ENCODE results near the gene EMC7. TPM values are rescaled to one million over a fixed set of nuclear protein-coding genes. Genes with fewer than 3 reads are reported as not detected.

The EMC7 gene
- total RNA-seq: 57.1 and 63.6 TPM in 2 replicates

DNA sequence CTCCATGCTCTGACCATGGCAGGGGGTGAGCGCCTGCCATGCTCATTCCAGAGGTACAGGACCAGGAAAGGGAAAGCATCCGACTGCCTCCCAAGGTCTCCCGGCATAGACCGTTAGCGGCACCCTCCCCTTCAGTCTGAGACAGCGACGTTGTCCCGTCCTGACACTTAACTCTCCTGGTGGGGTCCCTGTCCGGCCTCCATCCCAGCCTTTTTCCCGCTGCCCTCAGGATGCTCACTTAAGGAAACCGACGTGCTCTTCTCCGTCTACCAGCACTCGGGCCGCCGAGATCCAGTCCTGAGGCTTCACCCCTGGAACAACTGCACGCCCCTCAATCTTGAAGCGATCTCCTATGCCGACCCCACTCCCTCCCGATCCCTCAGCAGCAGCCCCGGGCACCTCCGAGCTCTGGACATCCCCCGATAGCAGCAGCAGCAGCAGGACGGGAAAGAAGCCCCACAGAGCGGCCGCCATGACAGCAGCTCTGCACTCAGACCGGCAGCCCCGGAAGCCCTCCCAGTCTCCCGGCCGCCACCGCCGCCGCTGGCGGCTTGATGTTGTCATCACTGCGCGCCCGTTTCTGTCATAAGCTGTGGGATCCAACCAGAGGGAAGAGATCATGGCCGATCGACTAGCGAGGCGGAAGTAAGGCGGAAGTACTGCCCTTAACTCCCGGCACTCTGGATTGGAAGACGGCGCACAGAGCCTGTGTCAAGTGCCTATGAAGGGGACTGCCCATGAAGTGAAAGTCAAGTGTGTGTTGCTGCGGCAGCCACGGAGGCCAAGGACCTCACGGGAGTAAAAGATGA is at the start of gene EMC7, which contains the start of gene PGBD4:
Gene EMC7 (minus strand): TSS at position 497 of the 809 bp plus-strand sequence. CDS start 23 bp downstream, at position 474.
Gene PGBD4 (plus strand): TSS at position 718 of the 809 bp plus-strand sequence. CDS start 449 bp downstream, outside the sequence.

DNA sequence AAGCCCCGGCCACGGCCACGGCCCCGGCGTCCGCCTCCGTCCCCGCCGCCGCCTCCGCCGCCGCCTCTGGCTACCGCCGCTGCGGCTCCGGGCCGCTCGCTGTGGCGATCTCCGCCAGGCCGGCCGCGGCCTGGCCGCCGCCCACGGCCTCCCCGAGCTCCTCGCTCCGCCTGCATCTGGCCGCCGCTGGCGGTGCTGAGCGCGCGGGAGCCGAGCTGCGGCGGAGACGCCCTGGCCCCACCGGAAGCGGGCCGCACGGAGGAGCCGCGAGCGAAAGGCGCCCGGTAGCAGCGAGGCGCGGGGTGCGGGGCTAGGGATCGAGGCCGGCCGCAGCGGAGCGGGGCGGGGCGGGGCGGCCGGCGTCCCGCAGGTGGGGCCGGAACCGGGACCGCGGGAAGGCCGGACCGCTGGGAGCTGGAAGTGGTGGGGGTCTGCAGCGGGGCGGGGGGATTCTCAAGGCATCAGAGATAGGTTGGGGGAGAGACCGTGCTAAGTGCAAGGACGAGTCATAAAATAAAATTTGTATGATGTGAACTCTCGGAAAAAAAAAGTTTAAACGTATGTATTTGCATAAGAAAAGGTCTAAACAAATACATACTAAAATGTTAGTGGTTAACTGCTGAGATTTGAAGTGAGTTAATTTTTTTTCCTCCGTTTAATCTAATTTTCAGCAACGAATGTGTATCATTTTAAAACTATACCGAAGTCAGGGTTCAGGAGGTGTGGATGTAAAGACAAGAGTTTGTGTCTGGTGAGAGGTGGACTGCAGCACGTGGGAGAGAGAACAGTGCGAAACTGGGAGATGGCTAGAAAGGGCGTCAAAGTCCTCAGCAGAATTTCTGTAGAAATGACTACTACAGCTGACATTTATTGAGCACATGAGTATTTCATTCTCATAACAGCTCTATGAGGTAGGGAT is 62.5 kb downstream of the EMC7 start, which contains the start of gene AVEN:
Gene AVEN (minus strand): TSS at position 334 of the 919 bp plus-strand sequence. CDS start 158 bp downstream, at position 176.

Other genes starting within 250 kb of the EMC7 start
- not detected in 2 replicates for gene CHRM5, start 133.4 kb downstream of the EMC7 start, total RNA-seq
- gene AVEN, start 62.7 kb downstream of the EMC7 start, total RNA-seq: 20.1 and 25.1 TPM in 2 replicates
- 2.1 TPM in 2 replicates for gene PGBD4, start 221 bp upstream of the EMC7 start, total RNA-seq
- gene KATNBL1, start 108.2 kb upstream of the EMC7 start, total RNA-seq: 41.4 and 49.5 TPM in 2 replicates
- gene EMC4, start 123.2 kb upstream of the EMC7 start, total RNA-seq: 140 and 145 TPM in 2 replicates
- 31.4 and 39.0 TPM in 2 replicates for gene SLC12A6, start 235.9 kb upstream of the EMC7 start, total RNA-seq
- 159 and 172 TPM in 2 replicates for gene NOP10, start 241.3 kb upstream of the EMC7 start, total RNA-seq
- not detected in 2 replicates for gene NUTM1, start 241.5 kb upstream of the EMC7 start, total RNA-seq

Measured in articular chondrocyte of knee joint (primary cell).